HG03469 (cell line): Measurements from ENCODE around the gene DOK3.

Experiments
- ATAC-seq: cut with Tn5 transposase; IDR thresholded peaks from one replicate; pipeline ENCODE4 v1.9.1; 2021; ENCODE audit warnings: mild to moderate bottlenecking, moderate library complexity, moderate number of reproducible peaks; ENCODE audit not compliant: unreplicated experiment

Gene DOK3

DNA sequence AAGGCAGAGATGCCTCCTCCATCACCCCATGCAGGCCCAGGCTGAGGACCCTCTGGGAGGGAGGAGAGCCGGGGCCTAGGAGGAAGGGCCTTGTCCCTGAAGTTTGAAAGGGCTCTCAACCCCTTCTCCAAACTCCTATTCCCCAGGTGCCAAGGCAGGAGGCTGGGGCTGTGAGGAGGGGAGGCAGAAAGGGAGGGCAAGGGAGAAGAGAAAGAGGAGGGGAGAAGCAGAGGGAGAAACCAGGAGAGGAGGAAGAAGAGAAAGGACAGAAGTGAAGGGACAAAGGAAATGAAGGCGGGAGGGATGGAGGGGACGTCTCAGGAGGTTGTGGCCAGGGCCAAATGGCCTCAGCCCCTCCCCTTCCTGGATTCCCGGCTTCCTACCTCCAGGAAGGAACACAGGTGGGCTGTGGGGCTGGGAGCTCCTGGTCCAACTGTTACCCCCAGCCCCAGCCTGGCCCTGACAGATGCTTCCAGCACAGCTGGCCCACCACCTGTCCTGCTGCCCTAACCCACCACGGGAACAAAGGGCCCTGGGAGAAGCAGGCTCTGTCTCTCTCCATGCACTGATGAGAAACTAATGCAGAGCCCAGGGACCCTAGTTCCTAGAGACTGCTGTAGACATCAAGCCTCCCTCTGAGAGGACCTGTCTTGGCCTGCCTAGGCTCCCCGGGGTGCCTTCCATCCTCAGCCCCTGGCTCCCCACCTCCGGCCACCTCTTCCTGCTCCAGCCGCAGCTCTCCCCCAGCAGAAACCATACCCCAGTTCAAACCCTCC, 39.7 kb downstream of the DOK3 start:
- ATAC-seq, result no peak

DNA sequence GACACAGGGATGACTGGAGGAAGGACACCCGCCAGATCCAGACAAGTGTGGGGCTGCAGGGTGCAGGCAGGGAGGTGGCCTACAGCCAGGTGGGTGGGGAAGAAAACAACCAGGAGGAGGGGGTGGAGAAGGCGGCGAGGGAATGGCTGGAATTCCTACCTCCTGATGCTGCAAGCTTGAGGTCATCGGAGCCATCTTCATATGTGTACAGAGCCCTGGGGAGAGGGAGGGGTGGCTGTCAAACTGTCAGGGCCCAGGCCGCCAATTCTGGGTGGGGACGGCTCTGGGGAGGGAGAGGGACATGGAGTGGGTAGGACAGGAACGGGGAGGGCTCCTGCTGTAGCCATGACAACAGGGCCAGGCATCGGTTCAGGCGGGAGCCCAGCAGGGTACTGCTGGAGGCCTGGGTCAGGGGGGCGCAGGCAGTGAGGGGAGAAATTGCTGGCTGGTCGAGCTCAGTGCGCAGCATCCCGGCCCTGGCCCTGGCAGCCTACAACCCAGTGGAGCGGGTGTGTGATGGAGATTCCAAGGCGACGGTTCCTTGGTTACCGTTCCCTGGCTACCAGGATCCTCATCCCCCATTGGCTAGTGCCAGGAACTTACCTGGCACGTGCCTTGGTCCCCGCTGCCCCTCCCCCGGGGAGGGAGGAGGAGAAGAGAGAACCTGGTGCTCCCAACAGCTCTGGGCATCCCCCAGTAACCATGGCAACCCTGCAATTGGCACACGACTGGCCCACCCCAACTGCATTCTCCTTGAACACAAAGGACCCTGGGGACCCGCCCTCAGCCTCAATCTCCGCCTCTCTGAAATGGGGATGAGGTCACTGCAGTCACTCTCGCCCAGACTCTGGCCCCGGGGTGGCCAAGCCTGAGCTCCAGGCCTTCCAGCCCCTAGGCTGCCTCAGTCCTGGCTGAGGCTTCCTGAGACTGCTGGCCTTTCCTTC, 40.7 kb downstream of the DOK3 start:
- ATAC-seq, result no peak

DNA sequence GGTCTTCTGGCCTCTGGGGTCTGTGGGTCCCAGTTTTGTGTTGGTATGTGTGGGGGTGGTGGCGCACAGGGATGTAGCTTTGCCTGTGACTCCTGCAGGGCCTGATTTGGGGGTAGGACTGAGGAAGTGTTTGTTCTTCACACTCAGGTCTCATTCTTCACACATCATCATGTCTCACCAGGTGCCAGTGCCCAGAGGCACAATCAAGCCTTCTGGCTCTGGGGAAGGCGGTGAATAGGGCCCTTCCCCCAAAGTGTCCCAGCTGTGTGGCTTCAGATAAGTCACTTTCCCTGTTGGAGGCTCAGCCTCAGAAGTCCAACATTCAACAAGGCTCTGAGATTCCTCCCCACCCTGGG, 41.3 kb downstream of the DOK3 start:
- no peak for ATAC-seq

DNA sequence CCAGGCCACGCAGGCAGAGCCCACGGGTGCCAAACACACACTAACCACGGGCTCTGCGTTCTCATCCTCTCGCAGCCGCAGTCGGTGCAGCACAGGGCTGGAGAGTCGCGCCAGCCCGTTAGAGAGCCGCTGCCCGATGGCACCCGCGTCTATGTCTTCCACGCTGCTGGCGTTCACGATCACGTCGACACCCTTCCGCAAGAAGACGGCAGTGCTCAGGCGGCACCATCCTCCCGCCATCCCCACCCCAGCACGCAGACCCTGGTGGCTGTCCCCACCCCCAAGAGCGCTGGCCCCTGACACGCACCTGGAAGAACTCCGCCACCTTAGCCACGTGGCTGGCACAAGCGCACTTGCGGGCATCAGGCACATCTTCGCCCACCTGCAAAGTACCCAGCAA, 42.2 kb downstream of the DOK3 start:
- no peak for ATAC-seq

DNA sequence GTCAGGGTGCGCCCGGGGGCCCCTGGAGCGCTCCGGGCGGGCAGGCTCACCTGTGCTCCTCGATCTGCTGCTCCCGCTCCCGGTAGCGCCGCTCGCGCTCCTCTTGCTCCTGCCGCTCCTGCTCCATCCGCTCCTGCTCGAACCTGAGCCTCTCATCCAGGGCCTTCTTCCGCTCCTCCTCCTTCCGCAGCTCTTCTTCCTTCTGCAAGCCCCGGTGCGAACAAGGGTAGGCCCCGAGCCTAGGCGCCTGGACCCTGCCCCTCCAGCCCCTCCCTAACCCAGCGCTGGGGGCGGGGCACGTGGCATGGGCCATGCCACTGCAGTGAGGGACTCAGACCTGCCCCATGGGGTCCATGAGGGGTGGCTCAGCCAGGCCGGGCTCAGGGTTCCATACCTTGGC, 42.8 kb downstream of the DOK3 start:
- no peak for ATAC-seq

DNA sequence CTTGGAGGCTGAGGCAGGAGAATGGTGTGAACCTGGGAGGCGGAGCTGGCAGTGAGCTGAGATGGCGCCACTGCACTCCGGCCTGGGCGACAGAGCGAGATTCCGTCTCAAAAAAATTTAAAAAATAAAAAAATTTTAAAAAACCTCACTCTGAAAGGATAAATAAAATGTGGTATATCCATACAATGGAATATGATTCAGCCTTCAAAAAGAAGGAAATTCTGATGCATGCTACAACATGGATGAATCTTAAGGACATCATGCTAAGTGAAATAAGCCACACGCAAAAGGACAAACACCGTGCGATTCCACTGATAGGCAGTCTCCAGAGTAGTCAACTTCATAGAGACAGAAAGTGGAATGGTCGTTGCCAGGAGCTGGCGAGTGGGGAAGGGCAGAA, 44.6 kb downstream of the DOK3 start:
- no peak for ATAC-seq

DNA sequence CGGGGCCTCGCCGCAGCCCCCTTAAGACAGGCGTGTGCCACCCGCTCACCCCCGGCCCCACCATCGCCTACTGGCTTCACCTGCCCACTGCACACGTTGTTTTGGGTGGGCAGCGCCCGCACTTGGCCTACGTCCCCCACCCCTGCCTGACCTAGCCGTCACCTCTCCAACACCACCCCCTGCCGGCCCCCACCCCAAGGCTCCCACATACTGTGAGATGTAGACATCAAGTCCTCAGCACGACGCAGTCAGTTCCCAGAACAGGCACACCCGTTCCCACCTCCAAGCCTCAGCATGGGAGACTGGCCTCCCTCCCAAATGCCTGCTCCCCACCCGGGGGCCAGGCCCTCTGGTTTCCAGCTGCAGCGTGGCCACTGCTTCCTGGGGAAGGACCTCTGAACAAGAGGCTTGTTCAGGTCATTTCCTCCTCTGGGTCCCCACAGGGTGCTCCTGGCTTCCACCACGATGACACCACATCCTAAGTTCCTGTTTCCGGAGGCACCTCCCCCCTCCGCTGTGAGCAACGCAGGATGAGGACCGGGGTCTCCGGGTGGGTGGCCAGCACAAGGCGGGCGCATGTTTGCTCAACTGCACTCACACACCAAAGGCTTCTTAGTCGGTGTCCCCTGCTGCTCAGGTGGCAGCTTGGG, 47.5 kb downstream of the DOK3 start:
- no peak for ATAC-seq

DNA sequence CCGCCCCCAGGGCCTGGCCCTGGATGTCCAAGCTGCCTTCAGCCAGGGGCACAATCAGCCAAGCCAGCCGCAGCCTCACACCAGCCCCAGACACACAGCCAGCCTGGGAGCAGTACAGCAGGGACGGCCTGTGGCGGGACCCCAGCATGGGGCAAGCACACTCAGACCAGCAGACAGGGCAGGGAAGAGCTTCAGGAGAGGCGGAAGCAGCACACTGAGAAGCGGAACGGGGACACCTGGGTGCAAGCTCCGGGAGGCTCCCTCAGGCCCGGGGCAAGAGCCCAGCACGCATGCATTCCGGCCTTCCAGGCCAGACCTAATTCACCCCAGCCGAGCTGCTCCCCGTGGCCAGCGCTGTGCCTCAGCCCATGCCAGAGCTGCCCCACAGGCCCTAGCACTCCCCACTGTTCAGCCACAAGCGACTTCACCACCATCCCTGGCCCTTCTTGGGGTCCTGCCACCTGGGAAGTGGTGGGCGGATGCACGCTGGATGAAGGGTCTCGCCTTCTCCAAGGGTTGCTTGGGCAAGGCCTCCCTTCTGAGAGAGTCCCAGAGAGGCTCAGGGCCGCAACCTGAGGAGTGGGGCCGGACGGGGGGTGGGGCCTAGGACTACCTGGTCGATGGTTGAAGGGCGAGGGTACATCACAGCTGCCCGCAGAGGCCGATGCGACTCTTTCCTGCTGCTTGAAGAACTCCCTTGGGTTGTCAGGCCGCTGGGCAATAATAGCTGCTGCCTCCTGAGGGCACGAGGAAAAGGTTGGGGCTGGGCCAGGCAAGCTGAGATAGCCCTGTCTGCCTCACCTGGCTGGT, 49.6 kb downstream of the DOK3 start:
- ATAC-seq, result no peak

DNA sequence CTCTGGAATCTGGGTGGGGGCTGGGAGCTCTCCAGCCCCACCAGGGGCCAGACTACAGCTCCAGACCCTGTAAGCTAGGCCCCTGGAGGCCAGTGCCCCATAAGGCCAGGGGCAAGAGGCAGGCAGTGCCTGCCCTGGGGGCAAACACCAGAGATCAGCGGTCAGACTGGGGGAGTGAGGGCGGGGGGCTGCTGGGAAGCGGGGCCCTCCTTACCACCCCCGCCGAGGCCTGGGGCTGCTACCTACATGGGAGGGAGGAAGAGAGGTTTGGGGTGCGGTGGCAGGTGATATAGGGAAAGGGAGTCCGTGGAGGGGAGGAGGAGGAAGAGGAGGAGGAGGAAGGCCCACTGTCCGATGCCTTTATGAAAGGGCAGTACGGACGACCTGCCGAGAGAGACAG, 50.3 kb downstream of the DOK3 start:
- ATAC-seq, result no peak

DNA sequence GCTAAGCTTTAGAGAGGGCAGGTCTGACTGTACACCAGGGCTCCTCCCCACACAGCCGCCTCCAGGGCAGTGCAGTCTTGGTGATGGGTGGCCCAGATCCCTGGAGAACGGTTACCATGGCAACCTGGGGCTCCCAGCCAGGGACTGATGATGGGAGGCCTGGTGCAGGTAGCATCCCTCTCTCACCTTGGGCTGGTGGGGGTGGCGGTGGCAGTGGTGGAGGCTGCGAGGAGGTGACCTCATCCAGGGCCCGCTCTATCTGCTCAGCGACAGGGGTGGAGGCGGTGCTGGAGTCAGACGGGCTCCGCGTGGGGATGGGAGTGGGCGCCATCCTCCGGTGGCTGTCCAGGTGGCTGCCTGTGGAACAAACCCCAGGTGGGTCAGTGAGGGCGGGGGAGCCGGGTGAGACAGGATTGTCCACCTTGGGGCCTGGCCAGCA, 50.7 kb downstream of the DOK3 start:
- ATAC-seq, result no peak

DNA sequence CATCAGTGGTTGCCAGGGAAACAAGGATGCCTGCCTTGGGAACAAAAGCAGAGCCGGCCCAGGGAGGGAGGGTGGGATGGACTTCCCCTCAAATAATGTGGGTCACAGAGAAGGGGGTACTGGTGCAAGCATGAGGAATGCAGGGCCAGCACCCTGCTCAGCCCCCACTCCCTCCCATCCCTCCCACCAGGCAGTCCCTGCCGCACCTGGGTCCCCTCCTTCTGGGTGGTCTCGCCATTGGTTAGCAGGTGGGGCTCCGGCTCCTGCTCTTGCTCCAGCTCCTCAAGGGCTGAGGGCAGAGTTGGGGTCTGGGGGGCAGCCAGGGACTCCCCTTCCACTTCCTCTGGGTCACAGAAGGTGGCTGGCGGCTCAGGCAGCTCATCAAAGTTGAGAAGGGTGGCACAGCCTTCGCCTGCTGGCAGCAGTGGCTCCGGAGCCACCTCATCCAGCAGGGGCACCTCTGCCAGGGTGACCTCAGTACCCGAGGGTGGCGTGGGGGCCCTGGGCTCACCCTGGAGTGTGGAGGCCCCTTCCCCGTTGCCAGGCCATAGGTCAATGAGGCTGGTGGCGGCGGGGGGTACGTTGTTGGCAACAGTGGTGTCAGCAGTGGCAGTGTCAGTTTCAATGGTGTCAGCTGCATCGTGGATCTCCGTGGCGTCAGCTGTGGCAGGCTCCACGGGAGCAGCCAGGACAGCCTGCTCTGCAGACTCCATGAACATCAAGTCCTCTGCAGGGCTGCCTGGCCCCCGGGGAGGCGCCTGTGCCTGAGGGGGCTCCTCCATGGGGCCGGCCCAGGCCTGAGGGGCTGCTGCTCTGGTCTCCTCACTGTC, 51.6 kb downstream of the DOK3 start:
- ATAC-seq, result no peak

DNA sequence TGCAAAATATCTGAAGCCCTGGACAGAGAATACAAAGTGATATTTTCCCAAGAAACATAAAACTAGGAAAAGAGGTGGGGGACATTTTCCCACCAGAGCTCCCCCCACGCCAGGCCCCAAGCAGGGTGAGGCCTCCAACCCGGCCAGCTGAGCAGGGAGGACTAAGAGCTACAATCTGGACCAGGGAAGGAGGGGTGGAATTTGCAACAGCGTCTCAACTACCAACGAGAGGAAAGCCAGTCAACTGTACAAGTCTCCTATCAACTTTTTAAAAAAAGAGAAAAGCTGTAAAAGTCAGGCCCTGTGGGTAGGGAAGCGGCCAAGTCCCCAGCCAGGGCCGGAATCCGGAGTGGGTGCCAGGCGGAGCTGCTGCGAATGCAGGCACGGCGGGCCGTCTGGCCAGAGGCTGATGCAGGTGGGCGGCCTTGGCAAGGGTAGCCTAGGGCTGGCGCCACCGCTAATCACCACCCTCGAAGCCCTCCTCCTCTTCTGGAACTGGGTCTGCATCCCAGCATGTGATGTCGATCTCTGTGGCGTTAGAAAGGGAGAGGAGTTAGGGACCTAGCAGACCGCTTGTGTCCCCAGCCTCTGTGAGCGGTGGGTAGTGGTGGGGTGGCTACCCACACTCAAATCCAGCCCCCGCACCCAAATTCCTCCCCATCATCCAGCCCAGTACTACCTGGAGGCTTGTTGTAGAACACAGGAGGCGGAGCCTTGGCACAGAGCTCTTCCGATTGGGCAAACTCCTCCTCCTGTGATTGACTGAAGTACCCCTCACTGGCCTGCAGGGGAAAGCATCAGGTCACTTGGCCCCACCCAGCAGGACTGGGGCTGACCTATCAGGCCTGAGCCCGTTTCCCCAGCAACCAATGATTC, 52.4 kb downstream of the DOK3 start:
- ATAC-seq, result peak; percentile 24

DNA sequence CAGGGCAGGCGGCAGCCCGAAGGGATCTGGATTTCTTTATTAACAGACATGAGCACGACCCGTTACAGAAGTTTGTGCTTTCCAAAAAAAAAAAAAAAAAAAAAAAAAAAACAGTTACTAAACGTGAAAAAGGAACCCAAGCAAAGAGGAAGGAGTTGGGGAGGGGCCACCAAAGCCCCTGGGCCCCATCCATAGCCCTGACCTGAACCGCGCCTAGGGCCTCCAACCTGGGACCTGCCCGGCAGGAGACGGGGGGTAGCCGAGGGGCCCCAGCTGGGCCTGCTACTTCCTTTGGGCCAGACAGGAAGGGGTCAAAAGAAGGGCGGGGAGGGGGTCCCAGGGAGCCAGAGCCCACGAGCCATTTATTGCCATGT, 53.0 kb downstream of the DOK3 start:
- ATAC-seq, result no peak

DNA sequence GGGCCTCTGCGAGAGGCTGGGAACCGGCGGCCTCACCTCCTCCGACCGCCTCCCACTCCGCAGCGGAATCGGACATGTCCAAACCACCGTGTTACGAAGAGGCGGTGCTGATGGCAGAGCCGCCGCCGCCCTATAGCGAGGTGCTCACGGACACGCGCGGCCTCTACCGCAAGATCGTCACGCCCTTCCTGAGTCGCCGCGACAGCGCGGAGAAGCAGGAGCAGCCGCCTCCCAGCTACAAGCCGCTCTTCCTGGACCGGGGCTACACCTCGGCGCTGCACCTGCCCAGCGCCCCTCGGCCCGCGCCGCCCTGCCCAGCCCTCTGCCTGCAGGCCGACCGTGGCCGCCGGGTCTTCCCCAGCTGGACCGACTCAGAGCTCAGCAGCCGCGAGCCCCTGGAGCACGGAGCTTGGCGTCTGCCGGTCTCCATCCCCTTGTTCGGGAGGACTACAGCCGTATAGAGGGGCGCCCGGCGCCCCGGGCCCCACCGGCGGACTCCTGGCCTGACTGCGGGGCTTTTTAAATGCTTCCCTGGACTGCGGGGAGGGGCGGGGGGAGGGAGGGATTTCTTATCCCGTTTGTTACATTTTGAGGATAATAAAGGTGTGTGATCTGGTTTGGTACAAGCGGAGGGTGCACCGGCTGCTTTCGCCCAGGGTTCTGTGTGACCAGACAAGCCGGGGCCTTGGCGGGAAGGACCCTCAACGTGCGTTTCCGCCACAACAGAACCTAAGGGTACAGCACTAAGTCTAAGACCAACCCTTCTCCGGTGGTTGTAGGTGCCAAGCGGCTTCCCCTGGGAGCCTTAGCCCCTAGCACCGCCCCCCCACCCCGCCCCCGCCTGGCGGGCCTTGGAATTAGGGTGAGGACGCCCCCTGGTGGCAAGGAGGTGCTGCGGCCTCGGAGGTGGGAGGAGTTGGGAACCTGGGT, 53.7 kb downstream of the DOK3 start:
- ATAC-seq, result no peak

DNA sequence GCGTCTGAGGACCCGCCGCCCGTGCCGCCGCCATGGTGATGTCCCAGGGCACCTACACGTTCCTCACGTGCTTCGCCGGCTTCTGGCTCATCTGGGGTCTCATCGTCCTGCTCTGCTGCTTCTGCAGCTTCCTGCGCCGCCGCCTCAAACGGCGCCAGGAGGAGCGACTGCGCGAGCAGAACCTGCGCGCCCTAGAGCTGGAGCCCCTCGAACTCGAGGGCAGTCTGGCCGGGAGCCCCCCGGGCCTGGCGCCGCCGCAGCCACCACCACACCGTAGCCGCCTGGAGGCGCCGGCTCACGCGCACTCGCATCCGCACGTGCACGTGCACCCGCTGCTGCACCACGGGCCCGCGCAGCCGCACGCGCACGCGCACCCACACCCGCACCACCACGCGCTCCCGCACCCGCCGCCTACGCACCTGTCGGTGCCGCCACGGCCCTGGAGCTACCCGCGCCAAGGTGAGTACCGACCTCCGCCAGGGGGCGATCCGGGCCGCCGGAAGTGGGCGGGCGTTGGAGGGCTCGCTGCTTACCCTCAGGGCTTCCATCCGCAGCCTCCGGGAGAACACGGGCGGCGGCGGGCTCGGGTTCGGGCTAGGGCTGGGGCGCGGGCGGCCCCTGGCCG, 54.5 kb downstream of the DOK3 start:
- peak; percentile 31 for ATAC-seq

DNA sequence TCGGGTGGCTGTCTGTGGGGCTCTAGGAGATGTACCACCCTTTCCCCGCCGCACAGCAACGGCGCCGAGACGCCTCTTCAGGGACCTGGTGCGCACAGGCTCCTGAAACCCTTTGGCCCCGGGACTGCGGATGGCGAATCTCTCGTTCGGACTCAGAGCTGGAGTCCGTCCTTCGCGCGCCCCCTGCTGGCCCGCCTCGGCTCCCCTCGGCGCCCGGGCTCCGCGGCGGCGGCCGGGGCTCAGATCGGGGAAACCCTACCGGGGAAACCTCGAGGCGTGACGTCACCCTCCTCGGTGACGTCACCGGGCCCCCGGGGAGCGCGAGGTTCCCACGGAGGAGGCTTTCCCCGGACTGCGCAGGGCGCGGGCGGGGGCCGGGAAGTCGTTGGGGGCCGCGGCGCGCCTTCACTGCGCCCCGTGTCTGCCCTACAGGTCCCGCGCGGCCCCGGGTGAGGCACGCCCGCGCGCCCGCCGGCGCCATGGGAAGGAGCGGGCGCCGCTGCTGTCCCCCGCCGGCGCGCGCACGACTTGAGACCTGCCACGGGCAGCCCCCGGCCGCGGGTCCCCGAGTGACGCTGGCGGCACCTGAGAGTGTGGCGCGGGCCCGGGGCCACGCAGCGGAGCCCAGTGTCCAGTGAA, 55.1 kb downstream of the DOK3 start:
- peak; percentile 26 for ATAC-seq

DNA sequence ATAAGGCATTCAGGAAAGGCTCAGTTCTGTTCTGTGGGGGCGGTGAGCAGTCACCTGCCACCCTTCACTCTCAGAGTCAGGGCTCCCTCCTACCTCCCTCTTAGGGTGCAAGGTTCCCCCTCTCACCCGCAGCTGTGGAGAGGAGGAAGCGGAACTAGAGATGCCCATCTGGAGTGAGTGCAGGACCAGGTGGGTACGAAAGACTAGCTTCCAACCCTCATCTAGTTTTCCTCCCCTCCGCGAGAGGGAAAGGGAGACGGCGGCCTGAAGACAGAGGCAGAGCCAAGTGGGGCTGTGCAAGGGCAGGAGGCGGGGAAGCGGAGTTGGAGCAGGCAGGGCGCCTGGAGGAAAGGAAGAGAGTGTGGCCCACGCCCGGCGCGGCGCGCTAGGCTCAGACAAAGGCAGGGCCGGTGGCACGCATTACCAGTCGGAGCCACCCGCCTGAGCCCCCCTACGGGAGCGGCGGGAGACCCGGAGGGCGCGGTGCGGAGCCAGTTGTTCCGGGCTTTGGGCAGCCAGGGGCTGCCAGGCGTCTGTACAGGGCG, 55.7 kb downstream of the DOK3 start:
- ATAC-seq, result no peak
